Choroid plexus epithelial cell (primary cell): ENCODE data around the gene EIF4H.

Experiments used
- DNase-seq: peaks from one replicate; pipeline ENCODE4 v3.0.0-alpha.2; 2010; ENCODE audit warnings: low read depth
- H3K4me3 ChIP-seq: 2 replicates; pipeline ENCODE4 v1.5.1; 2011; ENCODE audit warnings: low read depth, mild to moderate bottlenecking, control low read depth, low read length, moderate library complexity
- CTCF ChIP-seq: conservative IDR thresholded peaks from 2 replicates; pipeline ENCODE4 v1.5.1; 2011; ENCODE audit warnings: low read depth, mild to moderate bottlenecking, control low read depth, inconsistent platforms, low read length, moderate library complexity

Gene EIF4H

GRCh38 chr7:74236284-74236683 is 62.1 kb downstream of the EIF4H start:
- TF ChIP-seq CTCF, result no peak
- H3K4me3 ChIP-seq, result no peak overlapping the region
- DNase-seq, result no peak

GRCh38 chr7:74240482-74240881 is 66.3 kb downstream of the EIF4H start:
- TF ChIP-seq CTCF, result no peak
- no peak for DNase-seq
- H3K4me3 ChIP-seq, result no peak overlapping the region

GRCh38 chr7:74242122-74242443 is 67.9 kb downstream of the EIF4H start:
- no peak for TF ChIP-seq CTCF
- DNase-seq, result no peak
- H3K4me3 ChIP-seq, result no peak overlapping the region

- DNase-seq, result no peak
- TF ChIP-seq CTCF, result no peak
- H3K4me3 ChIP-seq, result no peak overlapping the region
Observed at GRCh38 chr7:74246497-74246896, 72.3 kb downstream of the EIF4H start.
